Measurements from ENCODE around the gene DDX41.
"Not testable (repeated sequence)": the region's sequence is repeated elsewhere in the genome, so short reads cannot be mapped to it uniquely, and the experiment has no call there.

Gene DDX41

GRCh38 chr5:177516601-177517568 lies at the start of gene DDX41:
Gene DDX41 (minus strand): TSS chr5:177516961. CDS start chr5:177516945, 16 bp downstream.
- H3K27ac ChIP-seq, result no peak within 1 kb of the TSS; the same call in 1 of the 2 replicates
- H3K79me2 ChIP-seq (ENCODE audit: insufficient read depth, low read depth), result 0 out of 2 replicates have a peak, but pooled peaks cover 8% of the 10 kb centered on the region
- TF ChIP-seq CTCF (conservative IDR thresholded peaks at IDR 0.05; ENCODE audit: low read depth, low read length), result no peak
- no peaks in the 10 kb centered on the region for H3K27me3 ChIP-seq (ENCODE audit: insufficient read depth, low read depth)
- no peak within 1 kb of the TSS for H3K4me3 ChIP-seq (IDR thresholded peaks at IDR 0.05; ENCODE audit: insufficient read depth, low read depth, low read length)
- no peaks in the 10 kb centered on the region for H4K20me1 ChIP-seq (ENCODE audit: insufficient read depth)
- no peaks in the 10 kb centered on the region for H3K36me3 ChIP-seq (ENCODE audit: insufficient read depth)
- peak within 1 kb of the TSS; percentile 73 for H2AFZ ChIP-seq (ENCODE audit: low read depth)
- peak within 1 kb of the TSS; percentile 44; the same call in 1 of the 2 replicates for H3K9ac ChIP-seq
- peak within 1 kb of the TSS; percentile 66 for H3K4me2 ChIP-seq
- H3K4me1 ChIP-seq (ENCODE audit: low read depth, poor library complexity, severe bottlenecking), result peaks cover 3% of the 10 kb centered on the region

- no peaks in the 10 kb centered on the region for H3K4me1 ChIP-seq (ENCODE audit: low read depth, poor library complexity, severe bottlenecking)
- no peak for TF ChIP-seq CTCF (conservative IDR thresholded peaks at IDR 0.05; ENCODE audit: low read depth, low read length)
- no peaks in the 10 kb centered on the region for H4K20me1 ChIP-seq (ENCODE audit: insufficient read depth)
- H3K27me3 ChIP-seq (ENCODE audit: insufficient read depth, low read depth), result no peaks in the 10 kb centered on the region
- H3K4me3 ChIP-seq (IDR thresholded peaks at IDR 0.05; ENCODE audit: insufficient read depth, low read depth, low read length), result no peak overlapping the region
- no peaks in the 10 kb centered on the region for H3K79me2 ChIP-seq (ENCODE audit: insufficient read depth, low read depth)
- no peak overlapping the region for H2AFZ ChIP-seq (ENCODE audit: low read depth)
- no peaks in the 10 kb centered on the region for H3K36me3 ChIP-seq (ENCODE audit: insufficient read depth)
- H3K9ac ChIP-seq, result no peak overlapping the region
- no peak overlapping the region for H3K4me2 ChIP-seq
- H3K27ac ChIP-seq, result no peak overlapping the region
Observed at GRCh38 chr5:177565046-177565445, 48.3 kb upstream of the DDX41 start.

DNA sequence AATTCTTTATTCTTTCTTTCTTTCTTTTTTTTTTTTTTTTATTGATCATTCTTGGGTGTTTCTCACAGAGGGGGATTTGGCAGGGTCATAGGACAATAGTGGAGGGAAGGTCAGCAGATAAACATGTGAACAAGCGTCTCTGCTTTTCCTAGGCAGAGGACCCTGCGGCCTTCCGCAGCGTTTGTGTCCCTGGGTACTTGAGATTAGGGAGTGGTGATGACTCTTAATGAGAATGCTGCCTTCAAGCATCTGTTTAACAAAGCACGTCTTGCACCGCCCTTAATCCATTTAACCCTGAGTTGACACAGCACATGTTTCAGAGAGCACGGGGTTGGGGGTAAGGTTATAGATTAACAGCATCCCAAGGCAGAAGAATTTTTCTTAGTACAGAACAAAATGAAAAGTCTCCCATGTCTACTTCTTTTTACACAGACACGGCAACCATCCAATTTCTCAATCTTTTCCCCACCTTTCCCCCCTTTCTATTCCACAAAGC lies 42.7 kb upstream of the DDX41 start:
- H3K79me2 ChIP-seq (ENCODE audit: insufficient read depth, low read depth); H3K4me2 ChIP-seq; H3K4me1 ChIP-seq (ENCODE audit: low read depth, poor library complexity, severe bottlenecking); H3K27me3 ChIP-seq (ENCODE audit: insufficient read depth, low read depth); H3K27ac ChIP-seq; H3K9ac ChIP-seq; H3K36me3 ChIP-seq (ENCODE audit: insufficient read depth); H4K20me1 ChIP-seq (ENCODE audit: insufficient read depth); H2AFZ ChIP-seq (ENCODE audit: low read depth); H3K4me3 ChIP-seq (IDR thresholded peaks at IDR 0.05; ENCODE audit: insufficient read depth, low read depth, low read length): not testable (repeated sequence)

DNA sequence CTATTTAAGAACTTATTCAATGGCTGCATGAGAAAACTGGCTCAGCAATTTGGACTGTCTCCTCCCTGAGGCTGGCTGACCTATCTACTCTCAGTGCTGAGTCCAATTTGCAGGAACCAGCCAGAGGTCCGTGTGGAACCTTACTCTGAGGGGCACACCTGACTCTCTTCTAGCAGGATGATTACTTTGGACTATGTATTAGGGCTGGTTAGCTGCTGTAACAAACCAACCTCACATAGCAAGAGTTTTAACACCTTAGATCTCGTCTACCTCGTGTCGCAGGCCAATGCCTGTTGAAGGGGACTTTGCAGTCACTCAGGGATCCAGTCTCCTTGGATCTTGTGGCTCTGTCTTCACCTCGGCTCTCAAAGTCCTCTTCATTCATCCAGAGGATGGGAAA lies 41.0 kb upstream of the DDX41 start:
- Histone ChIP-seq H3K4me3 (IDR thresholded peaks at IDR 0.05; ENCODE audit: insufficient read depth, low read depth, low read length) (no peak overlapping the region), H3K4me2 (no peak overlapping the region), H2AFZ (ENCODE audit: low read depth) (no peak overlapping the region), H3K9ac (no peak overlapping the region), H3K27me3 (ENCODE audit: insufficient read depth, low read depth) (no peaks in the 10 kb centered on the region), H3K36me3 (ENCODE audit: insufficient read depth) (no peaks in the 10 kb centered on the region), H3K27ac (no peak overlapping the region), H3K4me1 (ENCODE audit: low read depth, poor library complexity, severe bottlenecking) (peaks cover 12% of the 10 kb centered on the region), H3K79me2 (ENCODE audit: insufficient read depth, low read depth) (peaks cover 9% of the 10 kb centered on the region; the same call in 1 of the 2 replicates), H4K20me1 (ENCODE audit: insufficient read depth) (no peaks in the 10 kb centered on the region)
- TF ChIP-seq CTCF (conservative IDR thresholded peaks at IDR 0.05; ENCODE audit: low read depth, low read length), result no peak
